ENCODE measurements around the gene EBLN1.

Gene EBLN1

GRCh38 chr10:22217842-22218241, at the start of gene EBLN1:
TSS of gene EBLN1 (minus strand) at chr10:22218015. CDS start at chr10:22209983, 8,032 bp downstream.
- DNase-seq (ENCODE audit: low spot score) = no peak

- no peak for DNase-seq (ENCODE audit: low spot score)
These were observed 48.2 kb upstream of the EBLN1 start for GRCh38 chr10:22265839-22266537.

- DNase-seq (ENCODE audit: low spot score) = no peak
These were observed 45.3 kb upstream of the EBLN1 start for GRCh38 chr10:22263106-22263505.

- DNase-seq (ENCODE audit: low spot score) = no peak
These were observed 41.5 kb upstream of the EBLN1 start for GRCh38 chr10:22259280-22259679.

GRCh38 chr10:22258471-22258870, 40.7 kb upstream of the EBLN1 start:
- no peak for DNase-seq (ENCODE audit: low spot score)

GRCh38 chr10:22253580-22253882, 35.7 kb upstream of the EBLN1 start:
- no peak for DNase-seq (ENCODE audit: low spot score)

- DNase-seq (ENCODE audit: low spot score) = no peak
These were observed 35.2 kb upstream of the EBLN1 start for GRCh38 chr10:22252801-22253579.

- peak; percentile 52 for DNase-seq (ENCODE audit: low spot score)
These were observed 34.5 kb upstream of the EBLN1 start for GRCh38 chr10:22252224-22252800.

GRCh38 chr10:22251751-22252223, 34.0 kb upstream of the EBLN1 start:
- peak; percentile 63 for DNase-seq (ENCODE audit: low spot score)

GRCh38 chr10:22250897-22251660, 33.3 kb upstream of the EBLN1 start:
- DNase-seq (ENCODE audit: low spot score) = no peak

GRCh38 chr10:22247636-22248035, 29.8 kb upstream of the EBLN1 start:
- no peak for DNase-seq (ENCODE audit: low spot score)

GRCh38 chr10:22246680-22247391, 29.0 kb upstream of the EBLN1 start:
- peak; percentile 76 for DNase-seq (ENCODE audit: low spot score)

- no peak for DNase-seq (ENCODE audit: low spot score)
These were observed 27.8 kb upstream of the EBLN1 start for GRCh38 chr10:22245567-22245966.

- no peak for DNase-seq (ENCODE audit: low spot score)
These were observed 27.0 kb upstream of the EBLN1 start for GRCh38 chr10:22244855-22245254.

- DNase-seq (ENCODE audit: low spot score) = no peak
These were observed 26.2 kb upstream of the EBLN1 start for GRCh38 chr10:22244001-22244400.

GRCh38 chr10:22243321-22243720, 25.5 kb upstream of the EBLN1 start:
- DNase-seq (ENCODE audit: low spot score) = no peak

GRCh38 chr10:22231260-22231659, 13.4 kb upstream of the EBLN1 start:
- no peak for DNase-seq (ENCODE audit: low spot score)

GRCh38 chr10:22230158-22230833, 12.5 kb upstream of the EBLN1 start:
- peak; percentile 68 for DNase-seq (ENCODE audit: low spot score)

- DNase-seq (ENCODE audit: low spot score) = no peak
These were observed 12.0 kb upstream of the EBLN1 start for GRCh38 chr10:22229802-22230157.

- peak; percentile 91 for DNase-seq (ENCODE audit: low spot score)
These were observed 11.4 kb upstream of the EBLN1 start for GRCh38 chr10:22228943-22229801.
